Muscle layer of duodenum (tissue), 2 donors: ENCODE measurements around the gene PLVAP.

Source experiments
- H3K27ac ChIP-seq: one replicate; pipeline ENCODE4 v1.7.0; 2013; ENCODE audit warnings: mild to moderate bottlenecking, low read length
- H3K27me3 ChIP-seq: one replicate; pipeline ENCODE4 v1.7.0; 2013; ENCODE audit warnings: low read depth, mild to moderate bottlenecking, control low read depth, low read length
- H3K36me3 ChIP-seq, 2 donors: one replicate each; pipeline ENCODE4 v1.7.0; 2013; ENCODE audit warnings: low read length in 2 of 2, control low read depth in 1 of 2, mild to moderate bottlenecking in 1 of 2; ENCODE audit not compliant: insufficient read depth in 2 of 2, control insufficient read depth in 1 of 2
- H3K4me1 ChIP-seq, 2 donors: one replicate each; pipeline ENCODE4 v1.7.0; 2013; ENCODE audit warnings: low read length in 2 of 2, mild to moderate bottlenecking in 2 of 2, control low read depth in 1 of 2, moderate library complexity in 1 of 2; ENCODE audit not compliant: insufficient read depth in 2 of 2, control insufficient read depth in 1 of 2
- H3K4me3 ChIP-seq, 2 donors: one replicate each; pipeline ENCODE4 v1.7.0; 2013; ENCODE audit warnings: low read length in 2 of 2, low read depth in 1 of 2, mild to moderate bottlenecking in 1 of 2
- H3K9me3 ChIP-seq, 2 donors: one replicate each; pipeline ENCODE4 v1.7.0; 2013; ENCODE audit warnings: low read length in 2 of 2, control low read depth in 1 of 2, mild to moderate bottlenecking in 1 of 2; ENCODE audit not compliant: control insufficient read depth in 1 of 2
- donor health status: healthy.

Gene PLVAP, protein sequence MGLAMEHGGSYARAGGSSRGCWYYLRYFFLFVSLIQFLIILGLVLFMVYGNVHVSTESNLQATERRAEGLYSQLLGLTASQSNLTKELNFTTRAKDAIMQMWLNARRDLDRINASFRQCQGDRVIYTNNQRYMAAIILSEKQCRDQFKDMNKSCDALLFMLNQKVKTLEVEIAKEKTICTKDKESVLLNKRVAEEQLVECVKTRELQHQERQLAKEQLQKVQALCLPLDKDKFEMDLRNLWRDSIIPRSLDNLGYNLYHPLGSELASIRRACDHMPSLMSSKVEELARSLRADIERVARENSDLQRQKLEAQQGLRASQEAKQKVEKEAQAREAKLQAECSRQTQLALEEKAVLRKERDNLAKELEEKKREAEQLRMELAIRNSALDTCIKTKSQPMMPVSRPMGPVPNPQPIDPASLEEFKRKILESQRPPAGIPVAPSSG

DNA sequence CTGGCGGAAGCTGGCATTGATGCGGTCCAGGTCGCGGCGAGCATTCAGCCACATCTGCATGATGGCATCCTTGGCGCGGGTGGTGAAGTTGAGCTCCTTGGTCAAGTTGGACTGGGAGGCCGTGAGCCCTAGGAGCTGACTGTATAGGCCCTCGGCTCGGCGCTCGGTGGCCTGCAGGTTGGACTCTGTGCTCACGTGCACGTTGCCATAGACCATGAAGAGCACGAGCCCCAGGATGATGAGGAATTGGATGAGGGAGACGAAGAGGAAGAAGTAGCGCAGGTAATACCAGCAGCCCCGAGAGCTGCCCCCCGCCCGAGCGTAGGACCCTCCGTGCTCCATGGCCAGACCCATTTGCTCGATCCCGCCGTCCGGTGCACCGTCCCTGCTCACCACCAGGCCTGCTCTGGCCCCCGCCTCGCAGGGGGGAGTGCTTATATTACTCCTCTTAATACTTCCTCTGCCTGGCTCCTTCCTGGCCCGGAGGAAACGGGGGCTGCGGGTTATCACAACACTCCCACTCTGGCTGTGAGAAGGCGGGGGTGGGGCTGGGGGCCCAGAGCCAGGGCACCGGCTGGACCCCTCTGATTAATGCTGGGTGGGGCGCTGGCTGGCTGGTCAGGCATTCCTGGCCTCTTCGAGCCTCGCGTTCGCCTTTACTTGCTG lies at the start of gene PLVAP:
Gene PLVAP (minus strand): TSS at position 408 of the 666 bp plus-strand sequence. CDS start 54 bp downstream, at position 354.
- Histone ChIP-seq H3K27ac (no peak within 1 kb of the TSS), H3K9me3 (no peaks in the 10 kb centered on the region), H3K27me3 (no peaks in the 10 kb centered on the region), H3K36me3 (no peaks in the 10 kb centered on the region), H3K4me3 (peak within 1 kb of the TSS in 1 of 2 donors; percentile 6), H3K4me1 (peaks cover 0 to 5% of the 10 kb centered on the region in 2 donors)

DNA sequence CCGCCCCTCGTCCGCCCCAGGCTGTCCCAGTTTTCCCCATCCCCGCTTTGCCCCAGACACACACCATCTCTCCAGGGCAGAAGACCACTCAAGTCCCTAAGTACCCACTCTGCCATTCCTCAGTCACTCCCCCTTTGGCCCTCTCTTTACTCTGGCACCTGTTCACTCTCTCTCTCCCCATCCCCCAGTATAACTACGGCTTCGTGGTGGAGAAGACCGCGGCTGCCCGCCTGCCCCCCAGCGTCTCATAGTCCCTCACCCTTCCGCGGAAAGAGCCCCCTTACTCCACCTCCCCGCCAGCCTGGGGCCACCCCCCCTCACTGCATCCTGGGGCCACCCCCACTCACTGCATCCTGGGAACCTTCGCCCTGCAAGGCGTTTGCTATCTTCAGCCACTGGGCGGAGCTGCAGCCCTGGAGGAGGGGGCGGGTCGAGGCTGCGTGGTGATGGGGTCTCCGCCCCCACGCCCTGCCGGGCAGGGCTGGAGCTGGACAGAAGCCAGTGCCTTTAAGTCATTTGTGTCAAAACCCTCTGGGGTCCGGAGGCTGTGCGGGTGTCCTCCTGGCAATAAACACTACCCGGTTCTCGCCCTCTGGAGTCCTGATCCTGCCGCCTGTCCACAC lies 47.7 kb upstream of the PLVAP start:
- Histone ChIP-seq H3K27me3 (no peaks in the 10 kb centered on the region), H3K4me3 (no peak overlapping the region), H3K9me3 (no peaks in the 10 kb centered on the region), H3K4me1 (peaks cover 0 to 18% of the 10 kb centered on the region in 2 donors), H3K27ac (no peak overlapping the region), H3K36me3 (no peaks in the 10 kb centered on the region)

DNA sequence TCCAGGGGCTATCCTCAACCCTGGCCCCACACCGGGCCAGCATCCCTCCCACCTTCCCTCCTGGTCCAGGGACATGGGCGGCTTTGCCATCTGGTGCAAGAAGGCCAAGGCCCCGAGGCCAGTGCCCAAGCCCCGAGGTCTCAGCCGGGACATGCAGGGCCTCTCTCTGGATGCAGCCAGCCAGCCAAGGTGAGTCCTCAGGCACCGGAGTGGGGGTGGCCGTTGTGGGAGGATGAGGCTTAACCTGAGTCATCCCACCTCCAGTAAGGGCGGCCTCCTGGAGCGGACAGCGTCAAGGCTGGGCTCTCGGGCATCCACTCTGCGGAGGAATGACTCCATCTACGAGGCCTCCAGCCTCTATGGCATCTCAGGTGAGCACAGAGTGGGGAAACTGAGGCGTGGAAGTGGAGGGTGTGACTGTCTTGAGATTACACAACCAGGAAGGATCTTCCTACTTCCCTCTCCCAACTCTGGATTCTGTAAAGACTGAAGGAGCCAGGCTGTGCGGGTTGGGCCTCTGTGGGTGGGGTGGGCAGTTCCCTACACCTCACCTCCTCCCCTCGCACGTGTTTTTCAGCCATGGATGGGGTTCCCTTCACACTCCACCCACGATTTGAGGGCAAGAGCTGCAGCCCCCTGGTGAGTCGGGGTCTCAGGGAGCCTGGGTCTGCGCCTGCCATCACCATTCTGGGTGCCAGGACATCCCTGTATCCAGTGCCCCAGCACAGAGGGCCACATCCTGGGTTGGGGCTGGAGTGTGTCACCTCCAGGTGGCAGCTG lies 46.5 kb upstream of the PLVAP start:
- H3K9me3 ChIP-seq: no peaks in the 10 kb centered on the region
- H3K27ac ChIP-seq: no peak overlapping the region
- H3K27me3 ChIP-seq: no peaks in the 10 kb centered on the region
- peaks cover 6 to 18% of the 10 kb centered on the region in 2 donors for H3K4me1 ChIP-seq
- no peaks in the 10 kb centered on the region for H3K36me3 ChIP-seq
- H3K4me3 ChIP-seq: no peak overlapping the region

DNA sequence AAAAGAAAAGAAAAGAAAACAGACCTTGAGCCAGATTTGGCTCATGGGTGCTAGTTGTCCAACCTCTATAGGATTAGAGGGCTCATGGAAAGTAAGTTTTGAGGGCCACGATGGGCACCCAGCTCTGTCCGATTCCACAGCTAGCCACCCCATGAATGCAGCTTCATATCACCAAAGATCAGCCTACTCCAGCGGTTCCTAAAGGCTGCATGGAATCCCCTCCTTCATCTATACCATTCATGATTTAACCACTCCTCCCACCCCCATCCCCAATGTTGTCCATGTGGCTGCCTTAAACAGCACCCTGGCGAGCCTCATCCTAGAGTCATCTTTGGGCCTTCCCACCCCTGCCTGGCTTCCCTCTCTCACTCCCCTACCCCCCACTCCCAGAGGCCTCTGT lies 44.8 kb upstream of the PLVAP start:
- Histone ChIP-seq H3K27ac (no peak overlapping the region), H3K27me3 (no peaks in the 10 kb centered on the region), H3K36me3 (no peaks in the 10 kb centered on the region), H3K4me3 (no peak overlapping the region), H3K9me3 (no peaks in the 10 kb centered on the region), H3K4me1 (peaks cover 6 to 18% of the 10 kb centered on the region in 2 donors)

DNA sequence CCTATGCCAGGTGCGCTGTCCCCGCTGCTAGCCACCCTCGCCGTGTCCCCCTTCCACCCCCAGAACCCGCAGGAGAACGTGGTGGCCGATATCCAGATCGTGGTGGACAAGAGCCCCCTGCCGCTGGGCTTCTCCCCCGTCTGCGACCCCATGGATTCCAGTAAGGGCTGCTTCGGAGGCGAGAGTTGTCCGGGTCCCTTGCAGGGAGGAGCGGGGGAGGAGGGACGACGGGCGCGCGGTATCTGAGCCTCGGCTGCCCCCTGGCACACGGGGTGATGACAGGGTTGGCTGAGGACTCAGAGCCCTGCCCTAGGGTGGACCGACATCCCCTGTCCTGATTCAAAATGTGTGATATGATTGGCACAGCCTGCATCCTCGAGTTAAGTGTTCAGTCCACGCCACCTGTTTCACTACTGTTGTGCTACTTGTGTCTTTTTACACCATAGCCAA lies 43.4 kb upstream of the PLVAP start:
- Histone ChIP-seq H3K4me1 (peaks cover 6 to 18% of the 10 kb centered on the region in 2 donors), H3K36me3 (no peaks in the 10 kb centered on the region), H3K9me3 (no peaks in the 10 kb centered on the region), H3K27me3 (no peaks in the 10 kb centered on the region), H3K27ac (peak overlapping the region; percentile 8), H3K4me3 (peak overlapping the region; percentile 69 to 83)

DNA sequence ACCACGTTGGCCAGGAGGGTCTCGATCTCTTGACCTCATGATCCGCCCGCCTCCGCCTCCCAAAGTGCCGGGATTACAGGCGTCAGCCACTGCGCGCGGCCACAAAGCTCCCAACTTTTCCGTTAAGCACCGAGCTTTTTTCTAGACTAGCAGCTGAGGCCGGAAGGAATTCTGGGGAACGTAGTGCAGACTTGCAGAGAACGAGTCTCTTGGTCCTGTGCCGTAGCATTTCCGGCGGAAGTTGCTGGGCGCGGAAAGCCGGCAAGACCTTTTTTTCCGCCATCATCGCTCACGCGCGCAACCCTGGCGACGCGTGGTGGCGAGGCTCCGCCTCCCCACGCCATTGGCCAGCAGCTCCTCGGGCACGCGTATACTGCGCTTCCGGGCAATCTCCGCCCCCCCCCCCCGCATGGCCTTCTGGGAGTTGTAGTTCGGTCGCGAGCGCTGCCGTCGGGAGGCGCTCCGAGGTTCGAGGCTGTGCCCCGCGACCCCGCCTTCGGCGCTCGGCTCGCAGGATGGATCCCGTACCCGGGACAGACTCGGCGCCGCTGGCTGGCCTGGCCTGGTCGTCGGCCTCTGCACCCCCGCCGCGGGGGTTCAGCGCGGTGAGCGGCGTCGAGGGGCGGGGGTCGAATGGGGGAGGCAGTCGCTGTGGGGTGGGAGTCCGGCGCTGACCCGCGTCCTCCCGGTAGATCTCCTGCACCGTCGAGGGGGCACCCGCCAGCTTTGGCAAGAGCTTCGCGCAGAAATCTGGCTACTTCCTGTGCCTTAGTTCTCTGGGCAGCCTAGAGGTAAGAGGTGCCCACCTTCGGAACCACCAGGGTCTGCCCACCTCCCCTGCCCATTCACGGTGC lies 42.7 kb upstream of the PLVAP start, which contains the start of gene MVB12A:
Gene MVB12A (plus strand): TSS at position 427 of the 854 bp plus-strand sequence. CDS start 89 bp downstream, at position 516.
- peaks cover 6 to 16% of the 10 kb centered on the region in 2 donors for H3K4me1 ChIP-seq
- peak within 1 kb of the TSS; percentile 73 to 83 for H3K4me3 ChIP-seq
- no peaks in the 10 kb centered on the region for H3K9me3 ChIP-seq
- no peaks in the 10 kb centered on the region for H3K36me3 ChIP-seq
- peak within 1 kb of the TSS; percentile 72 for H3K27ac ChIP-seq
- no peaks in the 10 kb centered on the region for H3K27me3 ChIP-seq

DNA sequence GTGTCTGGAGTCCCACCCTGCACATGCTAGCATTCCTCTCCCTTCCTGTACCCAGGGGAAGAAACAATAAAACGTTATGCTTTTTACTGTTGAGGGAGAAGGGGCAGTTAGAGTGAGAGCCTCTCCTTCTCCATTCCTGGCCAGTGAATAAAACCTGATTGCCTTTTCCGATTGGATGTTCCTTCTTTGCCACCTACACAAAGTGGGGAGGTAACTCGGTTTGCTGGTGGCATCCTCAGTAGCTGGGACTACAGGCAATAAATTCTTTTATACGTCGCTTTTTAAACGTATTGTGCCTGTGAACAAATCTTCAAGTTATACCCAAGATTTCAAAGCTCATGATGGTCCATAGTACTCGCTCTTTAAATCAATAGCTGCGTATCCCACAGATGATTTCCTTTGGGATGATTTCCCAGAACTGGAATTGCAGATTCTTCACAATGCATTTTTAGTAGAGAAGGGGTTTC lies 42.0 kb upstream of the PLVAP start:
- H3K27me3 ChIP-seq: no peaks in the 10 kb centered on the region
- H3K36me3 ChIP-seq: peaks cover 0 to 2% of the 10 kb centered on the region in 2 donors
- no peaks in the 10 kb centered on the region for H3K9me3 ChIP-seq
- H3K27ac ChIP-seq: peak overlapping the region; percentile 72
- H3K4me3 ChIP-seq: peak overlapping the region; percentile 73 to 83
- peaks cover 6 to 12% of the 10 kb centered on the region in 2 donors for H3K4me1 ChIP-seq

DNA sequence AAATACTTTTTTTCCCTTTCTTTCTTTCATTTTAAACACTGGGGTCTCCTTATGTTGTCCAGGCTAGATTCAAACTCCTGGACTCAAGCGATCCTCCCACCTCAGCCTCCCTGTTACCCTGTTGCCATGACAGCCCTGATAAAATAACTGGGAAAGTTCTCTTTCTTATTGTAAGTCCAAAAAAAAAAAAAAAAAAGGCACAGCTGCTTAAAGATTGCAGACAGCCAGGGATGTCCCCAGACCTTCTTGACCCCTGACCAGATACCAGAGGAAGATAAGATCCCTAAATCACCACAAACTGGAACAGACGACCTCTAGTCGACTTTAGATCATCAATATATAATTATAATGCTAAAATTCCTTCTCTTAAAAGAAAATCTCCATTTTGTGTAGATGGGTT lies 41.6 kb upstream of the PLVAP start:
- H3K4me3 ChIP-seq: peak overlapping the region in 1 of 2 donors; percentile 83
- H3K27me3 ChIP-seq: no peaks in the 10 kb centered on the region
- peaks cover 6 to 12% of the 10 kb centered on the region in 2 donors for H3K4me1 ChIP-seq
- H3K36me3 ChIP-seq: peaks cover 0 to 3% of the 10 kb centered on the region in 2 donors
- no peak overlapping the region for H3K27ac ChIP-seq
- no peaks in the 10 kb centered on the region for H3K9me3 ChIP-seq

DNA sequence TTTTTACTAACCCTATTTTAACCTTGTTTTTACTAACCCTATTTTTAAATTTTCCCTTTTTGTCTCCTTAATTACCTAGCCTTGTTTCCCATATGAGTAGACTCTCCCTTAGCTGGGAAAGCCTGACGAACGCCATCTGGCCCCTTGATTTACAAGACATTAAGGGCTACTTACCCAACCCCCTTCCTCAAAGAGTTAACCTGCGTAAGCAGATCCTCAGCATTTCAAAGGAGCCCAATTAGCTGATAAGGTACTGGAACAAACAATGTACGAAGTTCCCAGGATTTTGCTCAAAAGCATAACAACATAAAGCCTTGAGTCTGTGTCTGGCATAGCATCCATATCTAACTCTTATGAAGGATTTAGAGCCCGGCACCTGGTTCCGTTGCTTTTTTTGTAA lies 38.0 kb upstream of the PLVAP start:
- H3K4me3 ChIP-seq: no peak overlapping the region
- no peaks in the 10 kb centered on the region for H3K27me3 ChIP-seq
- no peaks in the 10 kb centered on the region for H3K9me3 ChIP-seq
- H3K36me3 ChIP-seq: peaks cover 0 to 3% of the 10 kb centered on the region in 2 donors
- no peak overlapping the region for H3K27ac ChIP-seq
- H3K4me1 ChIP-seq: peaks cover 5 to 6% of the 10 kb centered on the region in 2 donors

DNA sequence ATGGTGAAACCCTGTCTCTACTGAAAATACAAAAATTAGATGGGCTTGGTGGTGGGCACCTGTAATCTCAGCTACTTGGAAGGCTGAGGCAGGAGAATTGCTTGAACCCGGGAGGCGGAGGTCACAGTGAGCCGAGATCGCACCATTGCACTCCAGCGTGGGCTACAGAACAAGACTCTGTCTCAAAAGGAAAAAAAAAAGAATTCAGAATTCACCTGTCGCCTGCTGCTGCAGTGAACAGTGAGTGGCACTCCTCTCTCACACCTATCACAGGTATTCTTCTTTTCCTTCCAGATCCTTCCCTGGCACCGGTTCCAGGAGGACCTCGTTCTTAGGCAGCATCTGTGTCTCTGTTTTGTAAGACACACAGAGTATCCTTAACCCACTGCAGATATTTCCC lies 37.0 kb upstream of the PLVAP start:
- H3K27ac ChIP-seq: no peak overlapping the region
- H3K4me3 ChIP-seq: no peak overlapping the region
- peaks cover 2 to 3% of the 10 kb centered on the region in 2 donors for H3K4me1 ChIP-seq
- H3K27me3 ChIP-seq: no peaks in the 10 kb centered on the region
- peaks cover 0 to 3% of the 10 kb centered on the region in 2 donors for H3K36me3 ChIP-seq
- H3K9me3 ChIP-seq: no peaks in the 10 kb centered on the region
